Stimulated activated naive CD8-positive, alpha-beta T cell treated with anti-CD3 and anti-CD28 coated beads, Interleukin-15, Interleukin-2, amounts not matched to agents 100 ng/mL and 50 ng/mL, for 24 hours (primary cell): ENCODE data around the gene NHSL2.

Source experiments
- H3K27ac Mint-ChIP-seq: one replicate; pipeline ENCODE4 v1.8.0; 2021; ENCODE audit warnings: mild to moderate bottlenecking, mixed read lengths
- H3K27me3 Mint-ChIP-seq: one replicate; pipeline ENCODE4 v1.8.0; 2021; ENCODE audit warnings: mixed read lengths
- H3K36me3 Mint-ChIP-seq: one replicate; pipeline ENCODE4 v1.8.0; 2021; ENCODE audit warnings: low read depth, mixed read lengths
- H3K4me1 Mint-ChIP-seq: one replicate; pipeline ENCODE4 v1.8.0; 2021; ENCODE audit warnings: low read depth, mixed read lengths
- H3K4me3 Mint-ChIP-seq: one replicate; pipeline ENCODE4 v1.8.0; 2021; ENCODE audit warnings: mild to moderate bottlenecking, mixed read lengths
- H3K9me3 Mint-ChIP-seq: one replicate; pipeline ENCODE4 v1.8.0; 2021; ENCODE audit warnings: mixed read lengths

The NHSL2 gene

GRCh38 chrX:71912156-71912555 lies 1.5 kb downstream of the NHSL2 start:
- Mint-ChIP-seq H3K9me3 (no peaks in the 10 kb centered on the region), H3K36me3 (no peaks in the 10 kb centered on the region), H3K4me3 (no peak overlapping the region), H3K4me1 (no peaks in the 10 kb centered on the region), H3K27ac (no peak overlapping the region), H3K27me3 (peaks cover 61% of the 10 kb centered on the region)

DNA sequence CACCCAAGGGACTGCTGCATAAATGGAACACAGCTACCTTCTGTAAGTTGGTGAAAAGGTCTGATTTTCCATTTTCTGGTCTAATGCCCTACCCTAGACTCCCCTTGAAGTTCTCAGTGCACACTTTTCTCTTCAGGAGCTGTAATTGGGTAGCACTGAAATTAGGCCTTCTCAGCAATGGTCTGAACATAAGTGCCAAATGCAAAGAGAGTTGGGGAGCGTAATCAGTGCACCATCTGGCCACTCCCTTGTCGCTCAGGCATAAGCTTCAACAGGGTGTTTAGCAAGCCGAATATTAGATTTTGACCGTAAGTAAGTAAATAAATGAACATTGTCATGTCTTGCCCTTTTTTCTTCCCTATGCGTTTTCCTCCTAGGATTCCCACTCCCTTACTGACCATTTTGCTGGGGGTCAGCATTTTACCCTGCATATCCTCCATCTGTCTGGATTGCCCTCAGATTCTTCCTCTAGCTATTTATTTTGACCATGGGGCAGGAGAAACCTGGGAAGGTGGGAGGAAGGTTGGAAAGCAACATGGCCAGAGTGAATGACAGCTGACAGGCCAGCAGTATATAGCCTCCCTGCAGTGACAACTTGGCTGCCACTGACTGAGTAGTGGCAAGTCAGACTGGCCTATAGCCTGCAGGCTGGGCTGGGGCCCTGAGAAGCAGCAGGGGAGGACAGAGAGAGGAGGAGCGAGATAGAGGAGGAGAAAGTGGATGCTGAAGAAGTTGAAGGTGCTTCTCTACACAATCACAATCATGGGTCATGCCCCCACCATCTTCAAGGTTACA lies 2.7 kb downstream of the NHSL2 start:
- no peak overlapping the region for H3K4me3 Mint-ChIP-seq
- no peaks in the 10 kb centered on the region for H3K4me1 Mint-ChIP-seq
- no peaks in the 10 kb centered on the region for H3K9me3 Mint-ChIP-seq
- H3K27me3 Mint-ChIP-seq, result peaks cover 49% of the 10 kb centered on the region
- no peaks in the 10 kb centered on the region for H3K36me3 Mint-ChIP-seq
- H3K27ac Mint-ChIP-seq, result no peak overlapping the region

GRCh38 chrX:71917621-71918343 lies 7.1 kb downstream of the NHSL2 start:
- Mint-ChIP-seq H3K4me3 (no peak overlapping the region), H3K9me3 (no peaks in the 10 kb centered on the region), H3K27me3 (peaks cover 25% of the 10 kb centered on the region), H3K36me3 (no peaks in the 10 kb centered on the region), H3K4me1 (no peaks in the 10 kb centered on the region), H3K27ac (no peak overlapping the region)

DNA sequence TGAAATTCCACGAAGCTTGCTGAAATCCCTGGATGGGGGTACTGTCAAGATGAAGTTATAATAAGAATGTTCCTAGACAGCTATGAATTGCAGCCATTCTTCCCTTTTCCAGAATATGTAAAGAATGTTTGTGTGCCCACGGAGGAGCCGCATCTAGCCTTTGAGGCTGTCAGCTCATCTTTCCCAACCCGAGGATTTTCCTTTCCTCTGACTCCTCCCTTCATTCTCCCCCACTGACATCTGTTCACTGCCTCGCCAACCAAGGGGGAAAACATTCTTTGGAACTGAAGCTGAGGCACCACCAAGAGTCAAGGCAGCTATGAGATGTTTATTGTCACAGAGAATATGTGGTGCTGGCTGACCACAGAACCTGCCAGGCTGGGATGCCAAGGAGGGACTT lies 8.8 kb downstream of the NHSL2 start:
- no peak overlapping the region for H3K27ac Mint-ChIP-seq
- peaks cover 9% of the 10 kb centered on the region for H3K27me3 Mint-ChIP-seq
- no peaks in the 10 kb centered on the region for H3K36me3 Mint-ChIP-seq
- H3K4me3 Mint-ChIP-seq, result no peak overlapping the region
- H3K4me1 Mint-ChIP-seq, result no peaks in the 10 kb centered on the region
- H3K9me3 Mint-ChIP-seq, result no peaks in the 10 kb centered on the region

- no peak overlapping the region for H3K4me3 Mint-ChIP-seq
- no peaks in the 10 kb centered on the region for H3K4me1 Mint-ChIP-seq
- H3K36me3 Mint-ChIP-seq, result no peaks in the 10 kb centered on the region
- H3K27ac Mint-ChIP-seq, result no peak overlapping the region
- no peaks in the 10 kb centered on the region for H3K9me3 Mint-ChIP-seq
- peaks cover 4% of the 10 kb centered on the region for H3K27me3 Mint-ChIP-seq
These were observed 9.2 kb downstream of the NHSL2 start for GRCh38 chrX:71919886-71920285.

DNA sequence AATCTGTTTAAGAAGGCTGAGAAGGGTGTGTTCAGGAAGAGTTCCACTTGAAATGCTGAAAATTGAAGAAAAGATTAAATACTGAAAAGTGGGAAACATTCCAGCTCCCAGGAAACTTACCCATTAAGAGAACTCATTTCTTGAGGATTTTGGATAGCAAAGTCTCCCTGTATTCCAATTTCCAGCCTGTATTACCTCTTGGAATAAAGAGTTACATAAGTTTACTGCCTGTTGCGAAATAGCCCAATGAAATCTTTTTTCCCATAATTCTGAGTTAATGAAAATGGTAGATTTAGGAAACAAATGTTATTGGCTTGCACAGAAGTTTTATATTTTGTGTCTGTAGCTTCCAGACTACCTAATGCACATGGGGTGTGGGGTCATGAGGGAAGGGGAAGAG lies 12.0 kb downstream of the NHSL2 start:
- Mint-ChIP-seq H3K36me3 (no peaks in the 10 kb centered on the region), H3K4me3 (no peak overlapping the region), H3K27ac (no peak overlapping the region), H3K27me3 (no peaks in the 10 kb centered on the region), H3K4me1 (no peaks in the 10 kb centered on the region), H3K9me3 (no peaks in the 10 kb centered on the region)

GRCh38 chrX:71923516-71923915 lies 12.9 kb downstream of the NHSL2 start:
- H3K4me3 Mint-ChIP-seq, result no peak overlapping the region
- H3K4me1 Mint-ChIP-seq, result no peaks in the 10 kb centered on the region
- H3K9me3 Mint-ChIP-seq, result no peaks in the 10 kb centered on the region
- no peaks in the 10 kb centered on the region for H3K27me3 Mint-ChIP-seq
- no peaks in the 10 kb centered on the region for H3K36me3 Mint-ChIP-seq
- no peak overlapping the region for H3K27ac Mint-ChIP-seq

- no peaks in the 10 kb centered on the region for H3K36me3 Mint-ChIP-seq
- no peak overlapping the region for H3K4me3 Mint-ChIP-seq
- H3K4me1 Mint-ChIP-seq, result no peaks in the 10 kb centered on the region
- no peaks in the 10 kb centered on the region for H3K9me3 Mint-ChIP-seq
- H3K27ac Mint-ChIP-seq, result no peak overlapping the region
- peaks cover 7% of the 10 kb centered on the region for H3K27me3 Mint-ChIP-seq
These were observed 16.4 kb downstream of the NHSL2 start for GRCh38 chrX:71927040-71927439.

DNA sequence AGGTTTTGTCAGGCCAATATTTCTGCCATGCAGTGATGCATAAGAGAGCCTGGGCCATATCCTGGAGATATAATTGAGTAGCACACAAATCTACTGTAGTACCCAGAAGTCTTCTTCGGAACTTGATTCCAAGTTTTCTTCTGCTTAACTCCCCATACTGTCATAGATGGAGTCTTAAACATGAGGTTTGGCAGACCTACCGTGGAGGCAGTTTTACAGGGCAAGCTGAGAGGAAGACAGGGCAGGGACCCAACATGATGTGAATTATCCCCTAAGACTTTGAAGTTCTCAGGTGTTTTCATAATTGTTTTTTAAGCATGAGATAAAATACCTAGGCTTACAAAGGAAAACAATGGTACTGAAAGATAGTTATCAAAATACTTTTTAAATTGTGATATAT lies 18.2 kb downstream of the NHSL2 start:
- no peak overlapping the region for H3K4me3 Mint-ChIP-seq
- no peaks in the 10 kb centered on the region for H3K36me3 Mint-ChIP-seq
- H3K27ac Mint-ChIP-seq, result no peak overlapping the region
- H3K9me3 Mint-ChIP-seq, result no peaks in the 10 kb centered on the region
- H3K4me1 Mint-ChIP-seq, result no peaks in the 10 kb centered on the region
- peaks cover 18% of the 10 kb centered on the region for H3K27me3 Mint-ChIP-seq

DNA sequence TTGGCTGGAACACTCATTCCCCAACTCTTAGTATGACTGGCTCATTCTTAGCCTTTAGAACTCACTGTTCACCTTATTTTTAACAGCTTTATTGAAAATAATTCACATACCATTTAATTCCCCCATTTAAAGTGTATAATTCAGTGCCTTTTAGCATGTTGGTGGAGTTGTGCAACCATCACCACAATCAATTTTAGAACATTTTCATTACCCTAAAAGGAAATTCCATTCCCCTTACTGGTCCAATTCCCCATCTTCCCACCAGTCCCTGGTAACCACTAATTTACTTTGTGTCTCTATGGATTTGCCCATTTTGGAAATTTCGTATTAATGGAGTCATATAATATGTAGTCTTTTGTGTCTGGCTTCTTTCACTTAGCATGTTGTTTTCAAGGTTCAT lies 19.7 kb downstream of the NHSL2 start:
- Mint-ChIP-seq H3K36me3 (no peaks in the 10 kb centered on the region), H3K9me3 (no peaks in the 10 kb centered on the region), H3K4me3 (no peak overlapping the region), H3K27ac (no peak overlapping the region), H3K4me1 (no peaks in the 10 kb centered on the region), H3K27me3 (peaks cover 21% of the 10 kb centered on the region)

DNA sequence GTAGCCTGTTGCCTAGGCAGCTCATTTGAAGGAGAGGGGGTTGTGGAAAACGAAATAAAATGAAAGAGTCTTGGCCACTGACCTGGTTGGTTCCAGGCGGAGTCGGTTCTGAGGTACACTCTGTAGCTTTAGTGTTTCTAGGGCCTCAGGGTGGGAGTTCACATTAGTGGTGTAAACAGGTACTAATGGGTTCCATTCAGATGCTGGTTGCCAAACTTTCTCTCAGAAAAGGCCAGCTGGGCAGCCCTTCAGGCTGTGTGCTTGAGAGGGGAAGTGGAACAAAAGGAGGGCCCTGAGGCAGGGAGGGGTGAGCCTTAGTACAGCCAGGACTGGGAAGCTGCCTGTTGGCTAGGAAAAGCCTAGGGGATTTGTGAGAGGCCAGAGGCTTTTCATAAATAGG lies 24.8 kb downstream of the NHSL2 start:
- Mint-ChIP-seq H3K4me1 (no peaks in the 10 kb centered on the region), H3K27me3 (peaks cover 16% of the 10 kb centered on the region), H3K4me3 (no peak overlapping the region), H3K27ac (no peak overlapping the region), H3K36me3 (no peaks in the 10 kb centered on the region), H3K9me3 (no peaks in the 10 kb centered on the region)

GRCh38 chrX:71936632-71937031 lies 26.0 kb downstream of the NHSL2 start:
- no peak overlapping the region for H3K27ac Mint-ChIP-seq
- no peaks in the 10 kb centered on the region for H3K36me3 Mint-ChIP-seq

GRCh38 chrX:71938371-71938770 lies 27.7 kb downstream of the NHSL2 start:
- H3K4me3 Mint-ChIP-seq, result no peak overlapping the region
- H3K9me3 Mint-ChIP-seq, result no peaks in the 10 kb centered on the region
- no peaks in the 10 kb centered on the region for H3K36me3 Mint-ChIP-seq
- no peaks in the 10 kb centered on the region for H3K4me1 Mint-ChIP-seq
- peaks cover 5% of the 10 kb centered on the region for H3K27me3 Mint-ChIP-seq
- H3K27ac Mint-ChIP-seq, result no peak overlapping the region

More at GRCh38 chrX:71936632-71937031, 26.0 kb downstream of the NHSL2 start:
- H3K4me3 Mint-ChIP-seq, result no peak overlapping the region
- H3K27me3 Mint-ChIP-seq, result peaks cover 15% of the 10 kb centered on the region
- H3K9me3 Mint-ChIP-seq, result no peaks in the 10 kb centered on the region
- no peaks in the 10 kb centered on the region for H3K4me1 Mint-ChIP-seq

- Mint-ChIP-seq H3K36me3 (no peaks in the 10 kb centered on the region), H3K27me3 (no peaks in the 10 kb centered on the region), H3K27ac (no peak overlapping the region), H3K9me3 (no peaks in the 10 kb centered on the region), H3K4me3 (no peak overlapping the region), H3K4me1 (no peaks in the 10 kb centered on the region)
These were observed 30.5 kb downstream of the NHSL2 start for GRCh38 chrX:71941145-71941544.

DNA sequence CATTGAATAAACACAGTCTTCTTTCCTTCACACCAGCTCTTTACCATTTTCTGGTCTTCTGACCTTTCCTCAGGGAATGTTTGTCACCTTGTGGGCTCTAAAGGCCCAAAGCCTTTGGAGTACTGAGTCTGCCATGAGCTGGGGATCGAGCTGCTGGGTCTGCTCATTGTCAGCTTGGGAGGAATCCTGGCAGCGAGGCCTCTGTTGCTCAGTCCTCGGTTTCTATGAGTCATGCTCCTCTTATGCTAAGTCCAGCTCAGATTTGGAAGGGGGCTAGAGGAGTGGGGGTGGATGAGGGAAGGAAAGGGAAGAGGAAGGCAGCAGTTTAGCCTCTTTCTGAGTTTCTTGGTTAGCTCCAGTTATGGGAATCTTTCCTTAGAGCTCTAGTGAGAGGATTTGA lies 31.1 kb downstream of the NHSL2 start:
- Mint-ChIP-seq H3K9me3 (no peaks in the 10 kb centered on the region), H3K4me1 (no peaks in the 10 kb centered on the region), H3K36me3 (no peaks in the 10 kb centered on the region), H3K27ac (no peak overlapping the region), H3K4me3 (no peak overlapping the region), H3K27me3 (no peaks in the 10 kb centered on the region)

- H3K9me3 Mint-ChIP-seq, result no peaks in the 10 kb centered on the region
- no peaks in the 10 kb centered on the region for H3K4me1 Mint-ChIP-seq
- H3K36me3 Mint-ChIP-seq, result no peaks in the 10 kb centered on the region
- H3K4me3 Mint-ChIP-seq, result no peak overlapping the region
- H3K27ac Mint-ChIP-seq, result no peak overlapping the region
- peaks cover 3% of the 10 kb centered on the region for H3K27me3 Mint-ChIP-seq
These were observed 33.7 kb downstream of the NHSL2 start for GRCh38 chrX:71944369-71944768.
